Upper lobe of left lung (tissue), 6 donors: ENCODE measurements around the gene ITIH5. TPM values are rescaled to one million over a fixed set of nuclear protein-coding genes. Genes with fewer than 3 reads are reported as not detected.

ENCODE experiments used
- ATAC-seq, 2 donors: fragments of 200-7000 bp; cut with Tn5 transposase; one replicate each; pipeline ENCODE4 v1.9.1; 2022; ENCODE audit warnings: mild to moderate bottlenecking in 2 of 2, moderate library complexity in 2 of 2; ENCODE audit not compliant: low FRiP score in 2 of 2
- DNase-seq, 2 donors: peaks; one replicate each; pipeline ENCODE4 v3.0.0-alpha.2; 2019 to 2020
- H3K27ac ChIP-seq, 4 donors: fragments of 200-600 bp; sonication (generic); one replicate each; pipeline ENCODE4 v1.5.1; 2016 to 2019
- H3K27me3 ChIP-seq, 4 donors: fragments of 200-600 bp; sonication (generic); one replicate each; pipeline ENCODE4 v1.5.1; 2017 to 2019
- H3K36me3 ChIP-seq, 4 donors: fragments of 200-600 bp; sonication (generic); one replicate each; pipeline ENCODE4 v1.5.1; 2016 to 2019
- H3K4me1 ChIP-seq, 4 donors: fragments of 200-600 bp; sonication (generic); one replicate each; pipeline ENCODE4 v1.5.1; 2018 to 2019
- H3K4me3 ChIP-seq, 4 donors: fragments of 200-600 bp; sonication (generic); one replicate each; pipeline ENCODE4 v1.5.1; 2017 to 2019; ENCODE audit warnings: mild to moderate bottlenecking in 2 of 4, moderate library complexity in 1 of 4
- H3K9me3 ChIP-seq, 4 donors: fragments of 200-600 bp; sonication (generic); one replicate each; pipeline ENCODE4 v1.5.1; 2018 to 2019
- EP300 ChIP-seq, 4 donors: sonication (generic); formaldehyde crosslinking; IDR thresholded peaks; one replicate each; pipeline ENCODE4 v1.5.1; 2017; ENCODE audit warnings: antibody characterized with exemption in 4 of 4, control low read depth in 2 of 4
- POLR2A ChIP-seq, 4 donors: fragments of 450-650 bp; IDR thresholded peaks; one replicate each; pipeline ENCODE4 v1.5.1; 2016 to 2017; ENCODE audit warnings: antibody characterized with exemption in 4 of 4, mild to moderate bottlenecking in 2 of 4
- POLR2AphosphoS5 ChIP-seq, 2 donors: sonication (generic); formaldehyde crosslinking; IDR thresholded peaks; one replicate each; pipeline ENCODE4 v1.5.1; 2017; ENCODE audit warnings: antibody characterized with exemption in 2 of 2
- WGBS, 2 donors: methylation state at CpG; one replicate each; pipeline ENCODE4 v1.1.5; 2017 to 2018; 5-methylcytosine and 5-hydroxymethylcytosine counted together
- total RNA-seq, 6 donors: library from RNA; depleted of rRNA in 4 of 6; stranded (reverse); fragments of >200 nt in 4 of 6; gene quantifications; one replicate each; pipeline versions ENCODE4 v1.1.0 to v1.2.1, GENCODE V29; 2016 to 2021
- TF ChIP-seq, protein P1 (sequence below), 6 experiments: fragments of 450-650 bp in 4 of 6; fragments of 200-600 bp in 2 of 6; sonication (generic) in 2 of 6; IDR thresholded peaks; one replicate each; pipeline ENCODE4 v1.5.1; 2016 to 2019; ENCODE audit warnings: antibody characterized with exemption in 6 of 6
- donor health status: DM: no; HTN: no; CAD: no; lungs with moderate emphysema.
- donor health status: DM: no; HTN: yes; CAD: no; lungs with severe emphysema.

ITIH5 gene
- total RNA-seq, 6 donors from 2014 or later: 9.7 to 21.0 (median 11.6) TPM

- Histone ChIP-seq H3K9me3 (no peaks in the 10 kb centered on the region), H3K4me3 (no peak overlapping the region), H3K4me1 (no peaks in the 10 kb centered on the region), H3K36me3 (no peaks in the 10 kb centered on the region), H3K27ac (no peak overlapping the region), H3K27me3 (no peaks in the 10 kb centered on the region)
- ATAC-seq: peak in 1 of 2 donors; percentile 60
- 83% methylated on average over 6 of the region's 6 CpGs for WGBS, 2 donors
- no peak for DNase-seq
- no peak for TF ChIP-seq POLR2AphosphoS5 (IDR thresholded peaks at IDR 0.05)
- TF ChIP-seq POLR2A (IDR thresholded peaks at IDR 0.05): no peak
- TF ChIP-seq, protein P1, sequence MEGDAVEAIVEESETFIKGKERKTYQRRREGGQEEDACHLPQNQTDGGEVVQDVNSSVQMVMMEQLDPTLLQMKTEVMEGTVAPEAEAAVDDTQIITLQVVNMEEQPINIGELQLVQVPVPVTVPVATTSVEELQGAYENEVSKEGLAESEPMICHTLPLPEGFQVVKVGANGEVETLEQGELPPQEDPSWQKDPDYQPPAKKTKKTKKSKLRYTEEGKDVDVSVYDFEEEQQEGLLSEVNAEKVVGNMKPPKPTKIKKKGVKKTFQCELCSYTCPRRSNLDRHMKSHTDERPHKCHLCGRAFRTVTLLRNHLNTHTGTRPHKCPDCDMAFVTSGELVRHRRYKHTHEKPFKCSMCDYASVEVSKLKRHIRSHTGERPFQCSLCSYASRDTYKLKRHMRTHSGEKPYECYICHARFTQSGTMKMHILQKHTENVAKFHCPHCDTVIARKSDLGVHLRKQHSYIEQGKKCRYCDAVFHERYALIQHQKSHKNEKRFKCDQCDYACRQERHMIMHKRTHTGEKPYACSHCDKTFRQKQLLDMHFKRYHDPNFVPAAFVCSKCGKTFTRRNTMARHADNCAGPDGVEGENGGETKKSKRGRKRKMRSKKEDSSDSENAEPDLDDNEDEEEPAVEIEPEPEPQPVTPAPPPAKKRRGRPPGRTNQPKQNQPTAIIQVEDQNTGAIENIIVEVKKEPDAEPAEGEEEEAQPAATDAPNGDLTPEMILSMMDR (IDR thresholded peaks at IDR 0.05): no peak
- TF ChIP-seq EP300 (IDR thresholded peaks at IDR 0.05): no peak
Measured at GRCh38 chr10:7649673-7650300, 17.0 kb downstream of the ITIH5 start.

DNA sequence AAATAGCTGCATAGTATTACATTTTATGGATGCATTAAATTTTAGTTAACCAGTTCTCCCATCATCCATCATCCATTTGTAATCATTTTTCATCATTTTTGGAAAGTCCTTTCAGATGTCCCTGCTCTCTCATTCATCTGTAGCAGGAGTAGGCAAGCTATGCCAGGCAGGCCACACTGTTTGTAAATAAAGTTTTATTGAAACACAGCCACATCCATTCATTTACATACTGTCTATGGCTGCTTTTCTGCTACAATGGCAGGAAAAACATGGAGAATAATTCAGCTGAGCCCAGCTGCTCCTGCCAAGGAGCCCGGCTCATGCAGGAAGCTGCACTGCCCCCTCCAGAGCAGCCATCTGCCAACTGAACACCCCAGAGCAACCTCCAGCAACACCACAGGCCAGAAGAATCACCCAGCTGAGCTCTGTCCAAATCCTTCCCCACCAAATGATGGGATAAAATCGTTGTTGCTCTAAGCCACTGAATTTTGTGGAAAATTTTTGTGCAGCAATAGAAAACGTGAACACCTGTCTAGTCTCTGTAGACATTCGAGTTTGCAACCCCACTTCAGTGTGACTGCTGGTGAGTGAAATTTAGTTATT is 19.6 kb downstream of the ITIH5 start:
- 79 to 81% methylated on average over 4 of the region's 4 CpGs for WGBS, 2 donors
- DNase-seq (no peak), ATAC-seq (no peak)
- H3K27ac ChIP-seq: no peak overlapping the region
- no peaks in the 10 kb centered on the region for H3K27me3 ChIP-seq
- H3K9me3 ChIP-seq: no peaks in the 10 kb centered on the region
- H3K4me3 ChIP-seq: no peak overlapping the region
- H3K4me1 ChIP-seq: no peaks in the 10 kb centered on the region
- no peak for TF ChIP-seq EP300 (IDR thresholded peaks at IDR 0.05)
- H3K36me3 ChIP-seq: no peaks in the 10 kb centered on the region

GRCh38 chr10:7642491-7643011 is 24.2 kb downstream of the ITIH5 start:
- H3K36me3 ChIP-seq: no peaks in the 10 kb centered on the region
- H3K27me3 ChIP-seq: no peaks in the 10 kb centered on the region
- no peak overlapping the region for H3K27ac ChIP-seq
- no peak for ATAC-seq
- WGBS, 2 donors: 71 to 83% methylated on average over 5 of the region's 5 CpGs
- DNase-seq: no peak
- no peaks in the 10 kb centered on the region for H3K4me1 ChIP-seq
- no peaks in the 10 kb centered on the region for H3K9me3 ChIP-seq
- no peak for TF ChIP-seq EP300 (IDR thresholded peaks at IDR 0.05)
- TF ChIP-seq, protein P1 (IDR thresholded peaks at IDR 0.05): no peak
- no peak for TF ChIP-seq POLR2AphosphoS5 (IDR thresholded peaks at IDR 0.05)
- no peak for TF ChIP-seq POLR2A (IDR thresholded peaks at IDR 0.05)
- H3K4me3 ChIP-seq: no peak overlapping the region

DNA sequence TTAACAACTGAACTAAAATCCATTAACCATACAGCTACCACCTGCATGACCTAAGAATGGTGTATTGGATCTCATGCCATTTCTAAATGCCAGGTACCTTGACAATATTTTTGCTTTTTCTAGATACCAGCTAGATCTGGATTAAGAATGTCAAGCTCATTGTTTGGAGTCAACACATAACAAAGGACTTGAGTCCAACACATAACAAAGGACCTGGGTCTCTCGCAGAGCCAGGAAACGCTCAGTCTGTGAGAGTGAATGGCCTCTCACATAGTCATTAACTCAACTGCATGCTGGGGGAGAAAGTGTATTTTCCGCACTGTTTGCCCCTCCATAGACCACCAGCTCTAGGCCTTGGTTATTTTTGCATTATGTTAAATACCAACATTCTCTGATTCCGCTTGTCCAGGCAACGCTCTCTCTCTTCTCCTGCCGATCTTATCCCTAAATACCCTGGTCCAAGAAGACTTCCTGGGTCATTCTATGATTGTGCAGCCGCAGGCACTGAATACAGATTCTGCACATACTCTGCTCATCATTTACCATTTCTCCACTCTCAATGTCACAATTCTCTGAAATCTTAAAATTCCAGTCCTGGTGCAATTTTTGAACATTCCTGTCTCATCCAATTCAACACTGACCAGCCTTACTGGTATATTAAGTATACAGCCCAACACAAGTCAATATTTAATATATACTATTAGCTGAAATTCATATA is 31.2 kb downstream of the ITIH5 start:
- no peak for ATAC-seq
- Histone ChIP-seq H3K27me3 (no peaks in the 10 kb centered on the region), H3K4me3 (no peak overlapping the region), H3K36me3 (no peaks in the 10 kb centered on the region), H3K4me1 (no peaks in the 10 kb centered on the region), H3K9me3 (no peaks in the 10 kb centered on the region), H3K27ac (no peak overlapping the region)
- no peak for DNase-seq
- 88 to 91% methylated on average over 7 of the region's 7 CpGs for WGBS, 2 donors
- TF ChIP-seq, protein P1 (IDR thresholded peaks at IDR 0.05): no peak
- TF ChIP-seq POLR2A (IDR thresholded peaks at IDR 0.05): no peak
- TF ChIP-seq EP300 (IDR thresholded peaks at IDR 0.05): no peak
- no peak for TF ChIP-seq POLR2AphosphoS5 (IDR thresholded peaks at IDR 0.05)

GRCh38 chr10:7634142-7634894 is 32.4 kb downstream of the ITIH5 start:
- 71 to 72% methylated on average over 10 of the region's 10 CpGs for WGBS, 2 donors
- no peaks in the 10 kb centered on the region for H3K36me3 ChIP-seq
- peak overlapping the region in 3 of 4 donors; percentile 29 to 57 (median 40) for H3K27ac ChIP-seq
- no peaks in the 10 kb centered on the region for H3K9me3 ChIP-seq
- no peaks in the 10 kb centered on the region for H3K27me3 ChIP-seq
- no peak for DNase-seq
- TF ChIP-seq POLR2A (IDR thresholded peaks at IDR 0.05) (no peak), POLR2AphosphoS5 (IDR thresholded peaks at IDR 0.05) (no peak), EP300 (IDR thresholded peaks at IDR 0.05) (no peak)
- TF ChIP-seq, protein P1 (IDR thresholded peaks at IDR 0.05): no peak
- no peaks in the 10 kb centered on the region for H3K4me1 ChIP-seq
- H3K4me3 ChIP-seq: no peak overlapping the region
- peak in 1 of 2 donors; percentile 47 for ATAC-seq
